HG03342 (cell line): ENCODE data around the gene TXN.
"Not testable (repeated sequence)": the region's sequence is repeated elsewhere in the genome, so short reads cannot be mapped to it uniquely, and the experiment has no call there.

ENCODE experiments used
- ATAC-seq: cut with Tn5 transposase; IDR thresholded peaks from one replicate; pipeline ENCODE4 v1.9.1; 2021; ENCODE audit warnings: mild to moderate bottlenecking, moderate library complexity; ENCODE audit not compliant: unreplicated experiment

TXN gene

DNA sequence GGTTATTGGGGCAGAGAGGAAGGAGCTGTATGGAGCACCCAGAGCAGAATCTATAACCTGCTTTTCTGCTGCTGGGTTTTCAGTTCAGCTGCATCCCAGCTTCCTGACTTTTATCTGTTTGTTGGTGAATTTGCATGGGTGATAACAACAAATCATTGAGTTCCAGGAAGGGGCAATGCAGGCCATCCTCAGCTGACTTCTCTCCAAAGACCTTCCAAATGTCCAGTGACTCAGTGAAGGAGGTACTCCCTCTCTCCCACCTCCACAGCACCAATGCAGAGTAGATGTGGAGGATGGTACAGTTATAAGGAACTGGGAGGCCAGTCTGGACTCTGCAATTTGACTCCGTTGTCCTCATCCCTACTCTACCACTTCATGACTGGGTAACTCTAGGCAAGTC lies 1.6 kb upstream of the TXN start:
- ATAC-seq: no peak

DNA sequence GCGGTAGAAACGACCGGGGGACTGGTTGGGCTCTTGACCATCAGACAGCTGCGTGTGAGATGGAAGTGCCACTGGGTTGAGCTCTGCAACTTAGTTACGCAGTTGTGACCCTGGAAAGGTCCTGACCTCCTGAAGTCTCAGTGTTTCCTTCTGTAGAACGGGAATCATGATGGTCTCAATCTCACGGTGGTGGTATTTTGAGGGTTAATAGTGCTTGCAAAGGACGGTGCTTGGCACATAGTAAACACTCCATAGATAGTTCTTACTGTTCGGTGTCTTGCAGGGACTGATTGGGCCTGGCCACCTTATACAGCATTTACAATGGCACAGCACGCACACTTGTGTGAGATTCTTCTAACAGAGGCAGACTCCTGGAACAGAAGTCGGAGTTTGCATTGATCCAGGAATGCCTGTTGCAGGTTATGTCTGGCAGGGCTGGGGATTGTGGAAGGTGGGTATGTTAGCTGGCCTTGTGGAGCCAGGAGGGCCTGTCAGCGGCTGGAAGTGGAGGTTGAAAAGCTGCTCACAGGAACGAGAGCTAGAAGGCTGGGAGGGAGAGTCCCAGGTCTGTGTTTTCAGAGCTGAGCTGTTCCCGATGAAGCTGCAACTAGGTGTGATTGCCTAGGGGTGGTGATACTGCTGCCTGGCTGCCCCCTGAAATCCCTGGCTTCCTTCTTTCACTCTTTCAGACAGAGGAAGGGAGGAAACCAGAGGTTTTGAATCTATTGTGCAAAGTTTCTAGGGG lies 962 bp upstream of the TXN start:
- ATAC-seq: peak; percentile 1

DNA sequence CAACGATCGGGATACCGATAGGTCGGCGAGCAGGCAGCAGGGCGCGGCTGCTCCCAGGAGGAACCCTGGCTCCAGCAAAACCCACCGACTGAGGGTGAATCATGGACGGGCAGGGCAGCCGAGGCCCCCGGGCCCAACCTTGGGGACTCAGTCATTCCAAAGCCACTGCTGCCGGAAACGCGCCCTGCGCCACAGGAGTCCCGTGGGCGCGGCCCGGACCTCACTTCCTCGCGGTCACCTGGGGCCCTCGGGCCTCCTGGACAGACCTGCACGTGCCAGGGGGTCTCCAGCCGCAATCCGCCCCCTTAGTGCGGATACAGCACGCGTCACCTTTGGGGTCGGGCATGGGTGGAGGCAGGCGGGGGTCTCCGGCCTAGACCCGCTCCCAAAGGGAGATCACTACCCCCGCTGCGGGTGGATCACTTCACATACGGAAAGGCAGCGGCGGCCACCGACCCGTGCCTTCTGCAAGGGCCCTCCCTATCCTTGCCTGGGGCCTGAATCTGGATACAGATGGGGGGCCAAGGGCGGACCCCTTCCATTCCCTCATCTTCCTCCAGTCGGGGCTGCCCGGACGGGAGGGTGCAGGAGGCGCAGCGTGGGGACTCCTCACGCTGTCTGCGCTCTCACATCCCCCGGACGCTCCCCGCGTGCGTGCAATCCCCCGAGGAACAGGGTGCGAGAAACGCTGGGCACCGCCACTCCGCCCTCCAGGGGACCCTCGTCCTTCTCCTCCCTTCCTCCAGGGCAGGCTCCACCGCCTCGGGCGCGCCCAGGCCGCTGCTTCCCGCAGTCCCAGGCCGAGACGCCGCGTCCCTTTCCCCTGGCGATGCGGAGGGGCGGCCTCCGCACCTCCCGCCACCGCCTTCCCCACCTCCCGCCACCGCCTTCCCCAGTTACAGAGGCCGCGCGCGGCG lies 586 bp downstream of the TXN start:
- ATAC-seq: peak; percentile 15

DNA sequence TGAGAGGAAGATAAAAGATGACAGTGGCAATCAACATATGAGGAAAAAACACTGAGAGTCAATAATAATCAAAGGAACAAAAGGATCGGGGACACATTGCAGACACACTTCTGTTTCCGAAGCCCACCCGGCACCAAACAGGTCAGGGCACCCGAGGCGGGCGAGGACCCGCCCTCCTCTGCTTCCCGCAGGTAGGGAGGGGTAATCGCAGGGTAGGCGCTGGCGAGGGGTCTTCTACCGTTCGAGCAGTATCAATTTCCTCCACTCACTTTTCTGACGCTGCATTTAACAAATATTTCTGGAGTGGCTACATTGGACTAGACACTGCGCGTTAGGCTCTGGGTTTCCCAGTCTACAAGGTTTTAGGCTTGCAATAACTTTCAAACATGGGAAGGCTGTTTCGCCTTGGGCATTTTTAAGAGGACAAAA lies 1.3 kb downstream of the TXN start:
- no peak for ATAC-seq

DNA sequence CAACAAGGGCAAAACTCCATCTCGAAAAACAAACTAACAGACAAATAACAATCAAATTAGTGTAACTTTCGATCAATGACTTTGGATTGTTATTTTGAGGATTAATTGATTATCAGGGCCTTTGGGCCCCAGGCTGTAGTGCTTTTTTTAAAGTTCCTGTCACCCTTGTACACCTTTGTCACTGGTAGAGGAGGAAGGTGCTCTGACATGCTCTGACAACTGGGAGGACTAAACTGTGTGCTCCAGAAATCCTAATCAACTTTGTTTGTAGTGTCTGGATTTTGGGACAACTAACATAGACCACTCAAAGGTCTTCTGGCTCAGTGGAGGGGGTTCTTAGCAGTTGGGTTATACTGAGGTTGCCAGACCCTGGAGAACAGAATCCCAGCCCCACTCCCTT lies 1.8 kb downstream of the TXN start:
- ATAC-seq: no peak

DNA sequence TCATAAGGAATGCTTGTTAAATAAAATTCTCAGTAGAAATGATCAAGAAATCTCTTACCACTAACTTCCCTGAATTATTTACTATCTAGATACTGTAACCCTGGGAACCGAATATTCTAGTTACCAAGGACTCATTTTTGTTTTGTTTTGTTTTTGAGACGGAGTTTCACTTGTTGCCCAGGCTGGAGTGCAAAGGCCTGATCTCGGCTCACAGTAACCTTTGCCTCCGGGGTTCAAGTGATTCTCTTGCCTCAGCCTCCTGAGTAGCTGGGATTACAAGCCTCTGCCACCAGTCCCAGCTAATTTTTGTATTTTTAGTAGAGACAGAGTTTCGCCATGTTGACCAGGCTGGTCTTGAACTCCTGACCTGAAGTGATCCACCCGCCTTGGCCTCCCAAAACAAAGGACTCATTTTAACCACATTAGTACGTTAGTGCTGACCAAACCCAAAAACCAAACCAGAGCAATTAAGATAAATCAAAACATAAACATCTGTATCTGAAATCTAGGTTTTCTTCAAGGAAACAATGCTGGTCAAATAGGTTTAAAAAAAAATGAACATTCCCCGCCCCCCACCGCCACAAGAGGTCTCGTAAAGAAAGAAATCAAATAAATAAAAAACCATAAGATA lies 3.7 kb downstream of the TXN start:
- ATAC-seq: no peak

DNA sequence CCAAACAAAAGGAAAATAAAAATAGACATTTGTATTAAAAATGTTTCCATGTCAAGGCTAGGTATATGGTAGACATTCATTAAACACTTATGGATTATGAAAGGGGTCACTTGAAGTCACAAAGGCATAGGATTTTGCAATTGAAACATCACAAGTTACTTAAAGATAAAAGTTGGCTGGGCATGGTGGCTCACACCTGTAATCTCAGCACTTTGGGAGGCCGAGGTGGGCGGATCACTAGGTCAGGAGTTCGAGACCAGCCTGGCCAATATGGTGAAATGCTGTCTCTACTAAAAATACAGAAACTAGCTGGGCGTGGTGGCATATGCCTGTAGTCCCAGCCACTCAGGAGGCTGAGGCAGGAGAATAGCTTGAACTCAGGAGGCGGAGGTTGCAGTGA lies 4.5 kb downstream of the TXN start:
- not testable (repeated sequence) for ATAC-seq

DNA sequence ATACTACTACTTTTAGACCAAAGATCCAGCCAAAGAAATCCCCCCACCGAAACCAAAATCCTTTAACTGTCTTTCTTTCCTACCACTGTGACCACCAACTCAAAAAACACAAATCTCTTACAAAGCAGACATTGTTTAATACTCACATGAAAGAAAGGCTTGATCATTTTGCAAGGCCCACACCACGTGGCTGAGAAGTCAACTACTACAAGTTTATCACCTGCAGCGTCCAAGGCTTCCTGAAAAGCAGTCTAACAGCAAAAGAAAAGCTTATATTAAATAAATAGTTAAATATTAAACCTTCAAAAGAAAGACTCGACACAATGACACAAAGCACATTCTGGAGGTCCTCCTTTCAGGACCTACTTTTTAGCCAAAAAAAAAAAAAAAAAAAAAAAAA lies 5.1 kb downstream of the TXN start:
- ATAC-seq: no peak

DNA sequence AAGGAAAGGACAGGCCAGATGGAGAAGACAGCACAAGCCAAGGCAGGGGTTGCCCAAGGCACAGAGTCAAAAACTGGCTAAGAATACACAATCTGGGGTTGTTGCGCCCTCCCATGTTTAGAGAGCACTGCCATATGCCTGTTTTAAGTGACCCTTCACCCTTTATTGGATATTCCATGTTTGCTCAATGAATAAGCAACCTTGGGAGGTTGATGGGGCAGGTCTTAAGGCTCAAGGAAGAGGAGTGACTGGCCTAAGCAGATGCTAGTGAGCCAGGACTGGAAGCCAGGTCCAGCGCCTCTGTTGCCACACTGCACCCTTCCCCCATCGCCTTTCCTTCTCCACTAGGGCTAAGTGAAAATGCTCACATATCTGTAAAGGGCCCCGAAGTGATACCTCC lies 6.7 kb downstream of the TXN start:
- ATAC-seq: no peak

DNA sequence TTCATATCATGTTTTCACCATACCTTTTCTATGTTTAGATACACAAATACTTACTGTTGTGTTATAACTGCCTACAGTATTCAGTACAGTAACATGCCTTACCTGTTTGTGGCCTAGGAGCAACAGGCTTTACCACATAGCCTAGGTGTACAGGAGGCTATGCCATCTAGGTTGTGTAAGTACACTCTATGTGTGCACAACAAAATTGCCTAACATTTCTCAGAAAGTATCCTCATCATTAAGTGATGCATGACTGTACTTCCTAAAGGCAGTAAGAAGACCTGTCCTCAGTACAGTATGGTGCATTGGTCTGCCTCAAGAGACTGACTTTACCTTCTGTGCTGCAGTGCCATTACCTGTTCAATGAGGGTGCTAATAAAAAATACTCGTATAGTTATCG lies 7.9 kb downstream of the TXN start:
- no peak for ATAC-seq

DNA sequence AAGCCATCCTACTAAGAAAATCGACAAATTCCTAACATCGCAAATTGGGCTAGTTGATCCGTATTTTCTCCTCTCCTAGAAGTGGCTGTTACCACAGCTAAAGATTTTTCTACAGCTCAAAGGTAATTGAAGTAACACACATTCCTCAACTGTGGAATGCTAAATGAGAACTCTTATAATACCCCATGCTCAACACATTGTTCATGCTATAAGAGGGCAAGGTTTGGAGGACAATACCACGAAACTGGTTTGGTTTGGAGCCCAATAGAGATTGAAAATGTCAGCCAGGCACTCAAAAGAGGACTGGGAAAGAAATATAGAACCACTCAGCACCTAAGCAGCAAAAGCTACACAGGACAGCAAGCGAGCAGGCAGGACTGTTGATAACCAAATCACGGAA lies 10.1 kb downstream of the TXN start:
- ATAC-seq: no peak

DNA sequence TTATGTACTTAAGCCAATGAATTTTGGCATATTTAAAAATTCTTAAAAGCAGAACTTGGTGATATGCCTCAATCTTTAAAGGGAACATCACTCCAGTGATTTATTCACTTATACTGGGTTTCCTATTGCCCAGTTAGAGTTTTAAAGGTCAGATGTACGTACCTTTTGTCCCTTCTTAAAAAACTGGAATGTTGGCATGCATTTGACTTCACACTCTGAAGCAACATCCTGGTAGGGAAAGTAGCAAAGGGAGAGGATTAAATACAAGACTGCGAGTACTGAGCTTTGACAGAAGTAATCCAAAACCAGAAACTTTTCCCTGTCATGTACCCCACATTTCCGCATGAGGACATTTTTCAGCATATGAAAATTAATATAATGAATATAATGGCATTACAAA lies 11.7 kb downstream of the TXN start:
- ATAC-seq: no peak

DNA sequence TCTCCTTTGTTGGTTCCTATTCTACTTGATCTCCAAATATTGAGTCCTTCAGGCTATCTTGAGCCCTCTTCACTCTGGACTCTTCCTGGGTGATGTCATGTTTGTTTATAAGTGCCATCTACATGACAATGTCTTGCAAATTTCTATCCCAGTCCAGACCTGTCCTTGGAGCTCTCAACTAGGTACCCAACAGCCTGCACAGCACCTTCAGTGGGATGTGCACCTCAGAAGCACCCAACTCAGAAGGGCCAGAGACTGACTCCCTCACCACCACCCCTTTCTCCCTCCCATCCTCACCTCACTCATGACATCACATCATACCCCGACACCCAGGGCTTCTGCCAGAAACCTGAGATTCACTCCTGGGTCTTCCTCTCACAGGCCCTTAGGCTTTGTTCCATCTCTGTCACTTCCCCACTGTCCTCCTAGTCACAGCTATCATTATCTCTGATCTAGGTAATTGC lies 14.4 kb downstream of the TXN start:
- ATAC-seq: no peak

DNA sequence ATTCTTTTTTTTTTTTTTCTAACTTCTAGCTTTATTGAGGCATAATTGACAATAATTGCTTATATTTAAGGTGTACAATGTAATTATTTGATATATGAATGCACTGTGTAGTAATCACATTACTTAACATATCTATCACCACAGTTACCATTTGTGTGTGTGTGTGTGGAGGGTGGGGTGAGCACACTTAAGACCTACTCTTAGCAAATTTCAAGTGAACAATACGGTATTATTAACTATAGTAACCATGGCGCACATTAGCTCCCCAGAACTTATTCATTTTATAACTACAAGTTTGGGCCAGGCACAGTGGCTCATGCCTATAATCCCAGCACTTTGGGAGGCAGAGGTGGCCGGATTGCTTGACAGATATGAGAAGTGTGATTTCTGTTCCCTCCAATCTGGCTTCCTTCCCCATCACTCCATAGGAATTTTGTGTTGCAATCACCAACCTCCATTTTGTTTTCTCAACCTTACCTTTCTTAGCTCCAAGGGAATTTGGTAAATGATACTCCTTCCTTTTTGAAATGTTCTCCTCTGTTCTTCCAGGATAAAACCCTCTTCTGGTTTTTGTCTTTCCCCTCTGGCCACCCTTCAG lies 14.9 kb downstream of the TXN start:
- no peak for ATAC-seq

DNA sequence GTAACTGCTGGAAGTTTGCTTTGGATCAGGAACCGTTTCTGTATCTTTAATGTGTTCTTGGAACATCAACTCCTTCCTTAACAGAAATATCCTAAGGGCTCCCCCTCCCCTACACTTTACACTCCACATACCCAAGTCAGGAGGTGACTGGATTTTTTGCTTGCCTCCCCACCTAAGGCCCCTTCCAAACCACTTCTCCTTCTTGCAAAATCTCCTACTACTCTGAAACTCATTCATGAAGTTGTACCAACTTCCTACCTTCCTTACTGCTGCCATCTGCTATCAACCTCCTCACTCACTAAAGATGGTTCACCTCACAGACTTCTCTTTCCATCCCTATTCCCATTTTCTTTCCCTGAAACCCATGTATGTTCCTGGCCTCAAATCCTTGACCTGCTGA lies 16.1 kb downstream of the TXN start:
- ATAC-seq: no peak

DNA sequence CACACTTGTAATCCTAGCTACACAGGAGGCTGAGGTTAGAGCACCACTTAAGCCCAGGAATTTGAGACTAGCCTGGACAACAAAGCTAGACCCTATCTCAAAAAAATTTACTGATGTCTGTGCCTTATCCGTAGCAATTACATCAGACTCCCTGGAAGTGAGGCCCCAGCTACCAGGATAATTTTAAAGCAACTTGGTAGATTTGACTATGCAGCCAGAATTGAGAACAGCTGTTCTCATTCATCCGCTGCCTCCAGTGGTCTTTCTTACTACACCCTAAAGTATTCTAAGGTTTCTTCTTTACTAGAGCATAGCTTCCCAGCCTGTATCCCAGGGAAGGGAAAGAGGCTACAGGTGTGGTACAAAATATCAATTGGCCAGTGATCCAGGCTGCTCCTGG lies 28.0 kb downstream of the TXN start:
- ATAC-seq: no peak

DNA sequence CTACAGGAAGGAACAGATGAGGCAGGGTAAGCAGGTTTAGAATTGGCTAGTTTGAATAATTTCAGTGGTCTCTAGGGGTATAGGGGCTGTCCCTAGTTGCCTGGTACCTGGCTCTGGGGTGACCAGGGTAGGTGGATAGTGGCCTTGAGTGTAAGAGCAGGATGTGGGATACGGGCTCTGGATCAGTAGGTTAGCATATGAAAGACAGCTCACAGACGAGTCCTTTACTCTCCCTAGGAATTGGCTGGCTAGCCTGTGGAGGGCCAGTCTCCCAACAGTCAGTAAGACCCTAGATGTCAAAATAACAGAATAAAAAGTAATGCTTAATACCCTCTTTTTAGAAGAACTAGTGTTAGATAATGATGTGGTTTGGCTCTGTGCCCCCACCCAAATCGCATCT lies 31.7 kb downstream of the TXN start:
- ATAC-seq: no peak

DNA sequence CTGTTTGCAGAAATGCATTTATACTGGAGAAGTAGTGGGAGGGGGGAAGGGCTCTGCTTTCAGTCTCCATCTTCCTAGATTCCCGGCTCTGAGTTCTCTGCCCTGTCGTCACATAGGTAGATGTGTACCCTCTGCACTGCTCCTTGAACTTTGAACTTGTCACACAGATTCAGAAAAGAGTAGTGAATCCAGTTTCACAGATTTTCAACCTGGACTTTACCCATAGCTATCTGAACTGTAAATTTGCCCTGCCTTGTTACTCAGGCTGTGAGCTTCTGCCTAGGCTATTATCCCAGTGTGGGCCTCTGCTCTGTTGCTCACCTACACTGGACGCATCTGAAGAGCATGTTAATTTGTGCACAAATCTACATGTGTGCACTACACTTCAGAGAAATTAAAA lies 35.5 kb downstream of the TXN start:
- ATAC-seq: no peak

DNA sequence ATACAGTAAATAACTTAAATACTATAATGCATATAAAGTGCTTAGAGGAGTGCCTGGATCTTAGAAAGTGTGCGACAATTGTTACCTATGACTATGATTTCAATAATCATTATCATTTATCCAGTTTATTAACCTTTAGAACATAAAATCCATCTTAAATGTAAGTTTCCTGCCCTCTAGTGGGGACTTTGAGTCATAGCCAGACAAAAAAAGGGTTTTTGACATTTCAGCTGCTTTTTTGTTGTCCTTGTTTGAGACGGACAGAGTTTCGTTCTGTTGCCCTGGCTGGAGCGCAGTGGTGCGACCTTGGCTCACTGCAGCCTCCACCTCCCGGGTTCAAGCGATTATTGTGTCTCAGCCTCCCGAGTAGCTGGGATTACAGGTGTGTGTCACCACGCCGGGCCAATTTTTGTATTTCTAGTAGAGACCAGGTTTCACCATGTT lies 38.6 kb downstream of the TXN start:
- no peak for ATAC-seq

DNA sequence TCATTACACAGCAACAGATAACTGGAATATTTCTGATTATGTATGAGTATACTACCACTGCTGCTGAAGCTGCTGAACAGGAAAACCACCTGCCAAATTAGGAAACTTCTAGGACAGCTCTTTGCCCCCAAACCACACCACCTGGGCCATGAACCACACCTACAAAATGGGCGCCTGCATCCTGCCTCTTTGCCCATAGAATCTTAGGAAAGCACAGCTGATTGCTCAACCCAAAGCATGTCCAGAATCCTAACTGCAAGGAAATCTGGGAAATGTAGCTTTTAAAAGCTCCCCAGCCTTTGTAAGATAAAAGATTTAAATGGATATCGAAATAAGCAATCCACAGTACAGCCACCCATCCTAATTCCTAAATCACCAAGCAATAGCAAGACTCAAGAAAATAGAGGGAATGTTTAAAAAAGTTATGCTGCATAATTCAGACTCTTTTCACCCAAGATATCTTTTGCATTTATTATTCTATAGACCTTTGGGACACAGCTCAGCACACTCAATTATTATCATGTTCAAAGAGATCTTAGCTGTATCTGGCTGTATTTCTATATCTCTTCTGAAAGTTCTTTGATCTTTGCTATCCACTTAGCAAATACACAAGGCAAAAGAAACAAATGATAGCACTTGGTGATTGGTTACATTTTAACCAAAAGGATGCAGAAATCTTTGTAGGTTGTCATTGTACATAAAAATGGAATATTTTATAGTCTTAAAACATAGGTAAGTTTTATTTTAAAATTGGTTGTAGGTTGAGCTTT lies 41.5 kb downstream of the TXN start:
- no peak for ATAC-seq
